ENCODE measurements around the gene FAM72D.
"Not testable (repeated sequence)": the region's sequence is repeated elsewhere in the genome, so short reads cannot be mapped to it uniquely, and the experiment has no call there.

DNA sequence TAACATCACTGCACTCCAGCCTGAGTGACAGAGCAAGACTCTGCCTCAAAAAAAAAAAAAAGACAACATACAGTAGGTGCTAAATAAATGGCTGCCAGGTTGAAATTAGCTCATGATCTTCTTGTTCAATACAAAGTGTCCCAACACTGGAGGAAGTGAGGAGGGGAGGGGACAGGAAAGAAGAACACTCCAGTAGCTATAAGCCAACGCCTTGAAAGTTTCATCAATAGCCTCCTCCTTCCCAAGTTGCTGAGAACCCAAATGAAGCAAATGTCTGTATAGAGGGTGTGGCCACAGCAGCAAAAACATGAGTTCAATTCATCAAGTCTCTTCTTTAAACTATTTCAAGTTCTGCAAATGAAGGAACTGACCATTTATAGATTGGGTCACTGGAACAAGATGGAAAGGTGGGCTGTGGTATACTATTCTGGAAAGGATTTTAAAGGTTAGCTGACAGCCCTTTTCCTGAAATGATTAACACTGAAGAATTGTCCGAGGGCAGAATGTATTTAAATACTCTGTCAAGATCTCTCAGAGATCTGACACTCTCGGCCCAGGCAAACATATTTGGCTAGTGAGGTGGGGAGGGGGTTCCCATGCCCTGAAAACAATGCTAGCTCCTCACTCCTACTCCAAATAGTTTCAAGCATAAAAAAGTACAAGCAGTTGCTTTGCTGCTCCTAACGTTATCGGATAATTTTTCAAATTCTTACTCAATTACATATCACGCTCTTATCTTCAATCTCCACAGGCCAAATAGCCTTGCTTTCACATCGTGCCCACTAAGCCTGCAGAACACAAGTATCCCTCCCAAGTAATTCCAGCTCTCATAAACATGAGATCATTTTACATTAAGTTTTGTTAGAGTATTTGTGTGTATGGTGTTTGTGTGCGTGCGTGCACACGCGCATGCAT is 17.6 kb upstream of the FAM72D start:
- TF ChIP-seq, protein P1, sequence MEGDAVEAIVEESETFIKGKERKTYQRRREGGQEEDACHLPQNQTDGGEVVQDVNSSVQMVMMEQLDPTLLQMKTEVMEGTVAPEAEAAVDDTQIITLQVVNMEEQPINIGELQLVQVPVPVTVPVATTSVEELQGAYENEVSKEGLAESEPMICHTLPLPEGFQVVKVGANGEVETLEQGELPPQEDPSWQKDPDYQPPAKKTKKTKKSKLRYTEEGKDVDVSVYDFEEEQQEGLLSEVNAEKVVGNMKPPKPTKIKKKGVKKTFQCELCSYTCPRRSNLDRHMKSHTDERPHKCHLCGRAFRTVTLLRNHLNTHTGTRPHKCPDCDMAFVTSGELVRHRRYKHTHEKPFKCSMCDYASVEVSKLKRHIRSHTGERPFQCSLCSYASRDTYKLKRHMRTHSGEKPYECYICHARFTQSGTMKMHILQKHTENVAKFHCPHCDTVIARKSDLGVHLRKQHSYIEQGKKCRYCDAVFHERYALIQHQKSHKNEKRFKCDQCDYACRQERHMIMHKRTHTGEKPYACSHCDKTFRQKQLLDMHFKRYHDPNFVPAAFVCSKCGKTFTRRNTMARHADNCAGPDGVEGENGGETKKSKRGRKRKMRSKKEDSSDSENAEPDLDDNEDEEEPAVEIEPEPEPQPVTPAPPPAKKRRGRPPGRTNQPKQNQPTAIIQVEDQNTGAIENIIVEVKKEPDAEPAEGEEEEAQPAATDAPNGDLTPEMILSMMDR (conservative IDR thresholded peaks at IDR 0.05), result not testable (repeated sequence)
- not testable (repeated sequence) for TF ChIP-seq EZH2 (IDR thresholded peaks at IDR 0.05; ENCODE audit: low read depth)
